CD4-positive, alpha-beta memory T cell (primary cell): ENCODE data around the gene ADAMTSL3. TPM values are rescaled to one million over a fixed set of nuclear protein-coding genes. Genes with fewer than 3 reads are reported as not detected.

Experiments used
- CTCF ChIA-PET: fragments of 350-600 bp; sonication (Branson Sonifier 250); formaldehyde crosslinking; loops from one replicate; lab custom pipeline; 2021; ENCODE audit warnings: inconsistent platforms; ENCODE audit not compliant: partially characterized antibody; lab: Charles Lee
- POLR2A ChIA-PET: fragments of 350-600 bp; sonication (Branson Sonifier 250); formaldehyde crosslinking; loops from one replicate; lab custom pipeline; 2021; ENCODE audit not compliant: partially characterized antibody; lab: Charles Lee
- DNase-seq, 5 donors: peaks; one replicate each; pipeline versions ENCODE4 v3.0.0 to v3.0.0-alpha.2; 2020 to 2022; ENCODE audit warnings: mixed read lengths in 1 of 5
- H3K27ac ChIP-seq: one replicate; pipeline ENCODE4 v1.7.0; 2013; ENCODE audit warnings: low read depth, low read length
- H3K27me3 ChIP-seq: 2 replicates; pipeline ENCODE4 v1.7.0; 2013; ENCODE audit warnings: mild to moderate bottlenecking, low read length, moderate library complexity; ENCODE audit not compliant: insufficient read depth
- H3K36me3 ChIP-seq: 2 replicates; pipeline ENCODE4 v1.7.0; 2013; ENCODE audit warnings: mild to moderate bottlenecking, low read length, moderate library complexity; ENCODE audit not compliant: insufficient read depth
- H3K4me1 ChIP-seq: 2 replicates; pipeline ENCODE4 v1.7.0; 2013; ENCODE audit warnings: mild to moderate bottlenecking, low read length, moderate library complexity; ENCODE audit not compliant: insufficient read depth
- H3K4me3 ChIP-seq, 2 donors: one replicate each; pipeline ENCODE4 v1.7.0; 2013; ENCODE audit warnings: low read length in 2 of 2, mild to moderate bottlenecking in 1 of 2
- H3K9me3 ChIP-seq, 2 donors: one replicate each; pipeline ENCODE4 v1.7.0; 2013; ENCODE audit warnings: low read length in 2 of 2, control low read depth in 1 of 2; ENCODE audit not compliant: control insufficient read depth in 1 of 2
- H3K27ac Mint-ChIP-seq, 7 donors: one replicate each; pipeline ENCODE4 v1.8.0; 2020 to 2021; ENCODE audit warnings: mixed read lengths in 7 of 7, mild to moderate bottlenecking in 6 of 7, inconsistent platforms in 3 of 7, moderate library complexity in 3 of 7
- H3K27me3 Mint-ChIP-seq, 2 donors: one replicate each; pipeline ENCODE4 v1.8.0; 2020 to 2021; ENCODE audit warnings: mixed read lengths in 2 of 2
- H3K36me3 Mint-ChIP-seq, 2 donors: one replicate each; pipeline ENCODE4 v1.8.0; 2020 to 2021; ENCODE audit warnings: mixed read lengths in 2 of 2, inconsistent platforms in 1 of 2, mild to moderate bottlenecking in 1 of 2
- H3K4me1 Mint-ChIP-seq, 4 donors: one replicate each; pipeline ENCODE4 v1.8.0; 2020 to 2021; ENCODE audit warnings: mixed read lengths in 4 of 4, mild to moderate bottlenecking in 1 of 4
- H3K4me3 Mint-ChIP-seq, 8 donors: one replicate each; pipeline ENCODE4 v1.8.0; 2020 to 2021; ENCODE audit warnings: mixed read lengths in 8 of 8, mild to moderate bottlenecking in 7 of 8, moderate library complexity in 6 of 8, inconsistent platforms in 3 of 8
- H3K9me3 Mint-ChIP-seq, 8 donors: one replicate each; pipeline ENCODE4 v1.8.0; 2020 to 2021; ENCODE audit warnings: mixed read lengths in 8 of 8, mild to moderate bottlenecking in 5 of 8, inconsistent platforms in 3 of 8, moderate library complexity in 1 of 8
- intact Hi-C: fragments of 100-400 bp; cut with micrococcal nuclease; formaldehyde crosslinking; loops from one replicate; pipeline ENCODE4 v1.15.1; 2023
- polyA plus RNA-seq, 2 donors: library from polyadenylated mRNA; unstranded; fragments of 300-500 nt; fragmentation: Illumina TruSeq; gene quantifications; one replicate each; pipeline ENCODE4 v1.2.3, GENCODE V29; 2021
- total RNA-seq, 2 experiments: library from RNA; stranded (reverse); gene quantifications; one replicate each; pipeline ENCODE4 v1.2.3, GENCODE V29; 2021

The ADAMTSL3 gene
- total and polyA plus RNA-seq, 4 experiments from 2014 or later: not detected

GRCh38 chr15:83984601-83985000 lies 330.7 kb downstream of the ADAMTSL3 start:
- Mint-ChIP-seq H3K27me3 (peaks cover 0 to 1% of the 10 kb centered on the region in 2 donors), H3K4me1 (no peaks in the 10 kb centered on the region), H3K4me3 (no peak overlapping the region), H3K9me3 (peaks cover 0 to 2% (median 0%) of the 10 kb centered on the region in 8 donors), H3K36me3 (no peaks in the 10 kb centered on the region), H3K27ac (no peak overlapping the region)
- Histone ChIP-seq H3K36me3 (no peaks in the 10 kb centered on the region), H3K9me3 (no peaks in the 10 kb centered on the region), H3K4me3 (no peak overlapping the region), H3K27me3 (no peaks in the 10 kb centered on the region), H3K27ac (no peak overlapping the region), H3K4me1 (no peaks in the 10 kb centered on the region)
- DNase-seq: no peak
- ChIA-PET POLR2A (no interaction called here), CTCF (no interaction called here)
- intact Hi-C loops: no loop called here

- Histone ChIP-seq H3K4me1 (no peaks in the 10 kb centered on the region), H3K36me3 (no peaks in the 10 kb centered on the region), H3K4me3 (no peak overlapping the region), H3K27ac (no peak overlapping the region), H3K27me3 (no peaks in the 10 kb centered on the region), H3K9me3 (no peaks in the 10 kb centered on the region)
- POLR2A ChIA-PET: no interaction called here
- Mint-ChIP-seq H3K27me3 (peaks cover 0 to 3% of the 10 kb centered on the region in 2 donors), H3K36me3 (no peaks in the 10 kb centered on the region), H3K4me1 (no peaks in the 10 kb centered on the region), H3K9me3 (no peaks in the 10 kb centered on the region), H3K27ac (no peak overlapping the region), H3K4me3 (no peak overlapping the region)
- CTCF ChIA-PET: no interaction called here
- no peak for DNase-seq
- intact Hi-C loops: no loop called here
These were observed 337.2 kb downstream of the ADAMTSL3 start for GRCh38 chr15:83991163-83991562.

- H3K27me3 Mint-ChIP-seq: peaks cover 0 to 3% of the 10 kb centered on the region in 2 donors
- ChIA-PET CTCF (no interaction called here), POLR2A (no interaction called here)
- Histone ChIP-seq H3K4me3 (no peak overlapping the region), H3K27ac (no peak overlapping the region), H3K36me3 (no peaks in the 10 kb centered on the region), H3K27me3 (no peaks in the 10 kb centered on the region), H3K9me3 (no peaks in the 10 kb centered on the region), H3K4me1 (no peaks in the 10 kb centered on the region)
- no peak overlapping the region for H3K27ac Mint-ChIP-seq
- no peaks in the 10 kb centered on the region for H3K9me3 Mint-ChIP-seq
- no peaks in the 10 kb centered on the region for H3K36me3 Mint-ChIP-seq
- no peak overlapping the region for H3K4me3 Mint-ChIP-seq
- no peaks in the 10 kb centered on the region for H3K4me1 Mint-ChIP-seq
- intact Hi-C loops: no loop called here
- DNase-seq: no peak
These were observed 338.6 kb downstream of the ADAMTSL3 start for GRCh38 chr15:83992324-83993031.

GRCh38 chr15:83993591-83993990 lies 339.7 kb downstream of the ADAMTSL3 start:
- Mint-ChIP-seq H3K27ac (no peak overlapping the region), H3K4me1 (no peaks in the 10 kb centered on the region), H3K36me3 (no peaks in the 10 kb centered on the region), H3K27me3 (peaks cover 0 to 3% of the 10 kb centered on the region in 2 donors), H3K9me3 (no peaks in the 10 kb centered on the region), H3K4me3 (no peak overlapping the region)
- ChIA-PET CTCF (no interaction called here), POLR2A (no interaction called here)
- no peak for DNase-seq
- Histone ChIP-seq H3K9me3 (no peaks in the 10 kb centered on the region), H3K4me3 (no peak overlapping the region), H3K4me1 (no peaks in the 10 kb centered on the region), H3K36me3 (no peaks in the 10 kb centered on the region), H3K27ac (no peak overlapping the region), H3K27me3 (no peaks in the 10 kb centered on the region)
- intact Hi-C loops: no loop called here

GRCh38 chr15:83998486-83998885 lies 344.6 kb downstream of the ADAMTSL3 start:
- intact Hi-C loops: no loop called here
- Mint-ChIP-seq H3K27me3 (peaks cover 0 to 3% of the 10 kb centered on the region in 2 donors), H3K27ac (no peak overlapping the region), H3K9me3 (no peaks in the 10 kb centered on the region), H3K36me3 (no peaks in the 10 kb centered on the region), H3K4me1 (no peaks in the 10 kb centered on the region), H3K4me3 (no peak overlapping the region)
- Histone ChIP-seq H3K27ac (no peak overlapping the region), H3K9me3 (no peaks in the 10 kb centered on the region), H3K4me1 (no peaks in the 10 kb centered on the region), H3K36me3 (no peaks in the 10 kb centered on the region), H3K4me3 (no peak overlapping the region), H3K27me3 (no peaks in the 10 kb centered on the region)
- no peak for DNase-seq
- ChIA-PET CTCF (no interaction called here), POLR2A (no interaction called here)

GRCh38 chr15:83999396-84000135 lies 345.6 kb downstream of the ADAMTSL3 start:
- CTCF ChIA-PET: no interaction called here
- Mint-ChIP-seq H3K27me3 (peaks cover 0 to 3% of the 10 kb centered on the region in 2 donors), H3K4me3 (no peak overlapping the region), H3K9me3 (no peaks in the 10 kb centered on the region), H3K36me3 (no peaks in the 10 kb centered on the region), H3K27ac (no peak overlapping the region), H3K4me1 (no peaks in the 10 kb centered on the region)
- H3K27ac ChIP-seq: no peak overlapping the region
- H3K4me3 ChIP-seq: no peak overlapping the region
- DNase-seq: no peak
- POLR2A ChIA-PET: no interaction called here
- no peaks in the 10 kb centered on the region for H3K9me3 ChIP-seq
- intact Hi-C loops: no loop called here
- H3K4me1 ChIP-seq: no peaks in the 10 kb centered on the region
- H3K27me3 ChIP-seq: no peaks in the 10 kb centered on the region
- no peaks in the 10 kb centered on the region for H3K36me3 ChIP-seq

GRCh38 chr15:84001037-84001436 lies 347.1 kb downstream of the ADAMTSL3 start:
- Histone ChIP-seq H3K27me3 (no peaks in the 10 kb centered on the region), H3K27ac (no peak overlapping the region), H3K4me1 (no peaks in the 10 kb centered on the region), H3K36me3 (no peaks in the 10 kb centered on the region), H3K4me3 (no peak overlapping the region), H3K9me3 (no peaks in the 10 kb centered on the region)
- Mint-ChIP-seq H3K27ac (no peak overlapping the region), H3K4me3 (no peak overlapping the region), H3K36me3 (no peaks in the 10 kb centered on the region), H3K9me3 (no peaks in the 10 kb centered on the region), H3K4me1 (no peaks in the 10 kb centered on the region), H3K27me3 (no peaks in the 10 kb centered on the region)
- CTCF ChIA-PET: no interaction called here
- intact Hi-C loops: no loop called here
- POLR2A ChIA-PET: no interaction called here
- DNase-seq: no peak
